Frontal cortex (tissue), 4 donors: ENCODE data around the gene GALNT18. TPM values are rescaled to one million over a fixed set of nuclear protein-coding genes. Genes with fewer than 3 reads are reported as not detected.
"Not testable (repeated sequence)": the region's sequence is repeated elsewhere in the genome, so short reads cannot be mapped to it uniquely, and the experiment has no call there.

Source experiments
- DNase-seq, 2 donors: peaks; one replicate each; pipeline ENCODE4 v3.0.0; 2012; ENCODE audit warnings: low spot score in 2 of 2
- FAIRE-seq: peaks from 2 replicates; lab custom pipeline; 2012; peaks lifted over from hg19 to GRCh38; lab: Jason Lieb, UNC
- total RNA-seq: library from RNA; depleted of rRNA; stranded (reverse); fragments of >200 nt; gene quantifications from one replicate; pipeline ENCODE4 v1.2.3, GENCODE V29; 2014
- donor health status: control.
- donor health status: control.
- donor health status: control.

Gene GALNT18
- total RNA-seq, 1 donor from 2014 or later, result 20.4 TPM

GRCh38 chr11:11380340-11380739, 241.5 kb downstream of the GALNT18 start:
- DNase-seq (no peak), FAIRE-seq (no peak)

GRCh38 chr11:11379661-11380060, 242.1 kb downstream of the GALNT18 start:
- no peak for DNase-seq
- no peak for FAIRE-seq

- no peak for DNase-seq
- FAIRE-seq, result no peak
Observed at GRCh38 chr11:11378184-11378940, 243.4 kb downstream of the GALNT18 start.

GRCh38 chr11:11374358-11375148, 247.3 kb downstream of the GALNT18 start:
- no peak for FAIRE-seq
- no peak for DNase-seq

- DNase-seq, result no peak
- FAIRE-seq, result no peak
Observed at GRCh38 chr11:11373934-11374333, 247.9 kb downstream of the GALNT18 start.

- no peak for DNase-seq
- no peak for FAIRE-seq
Observed at GRCh38 chr11:11372461-11372860, 249.3 kb downstream of the GALNT18 start.

- DNase-seq (no peak), FAIRE-seq (no peak)
Observed at GRCh38 chr11:11370962-11371303, 250.9 kb downstream of the GALNT18 start.

- no peak for DNase-seq
- FAIRE-seq, result no peak
Observed at GRCh38 chr11:11370255-11370961, 251.4 kb downstream of the GALNT18 start.

- no peak for DNase-seq
- no peak for FAIRE-seq
Observed at GRCh38 chr11:11366793-11367192, 255.0 kb downstream of the GALNT18 start.

GRCh38 chr11:11363674-11364073, 258.1 kb downstream of the GALNT18 start:
- DNase-seq, result no peak
- FAIRE-seq, result no peak

GRCh38 chr11:11359611-11360010, 262.2 kb downstream of the GALNT18 start:
- DNase-seq (no peak), FAIRE-seq (no peak)

- FAIRE-seq (no peak), DNase-seq (no peak)
Observed at GRCh38 chr11:11356842-11357241, 265.0 kb downstream of the GALNT18 start.

- FAIRE-seq, DNase-seq: not testable (repeated sequence)
Observed at GRCh38 chr11:11352878-11353277, 268.9 kb downstream of the GALNT18 start, which contains the start of gene CSNK2A3. CSNK2A3 (minus strand) TSS chr11:11353250; CDS start chr11:11353119, 131 bp downstream.

GRCh38 chr11:11351851-11352250, 270.0 kb downstream of the GALNT18 start:
- DNase-seq, FAIRE-seq: not testable (repeated sequence)

- no peak for FAIRE-seq
- no peak for DNase-seq
Observed at GRCh38 chr11:11351042-11351586, 270.7 kb downstream of the GALNT18 start.

GRCh38 chr11:11349870-11350337, 271.9 kb downstream of the GALNT18 start:
- DNase-seq, result peak in 1 of 2 donors; percentile 21
- no peak for FAIRE-seq

- DNase-seq (no peak), FAIRE-seq (no peak)
Observed at GRCh38 chr11:11349106-11349825, 272.5 kb downstream of the GALNT18 start.

GRCh38 chr11:11348303-11348702, 273.5 kb downstream of the GALNT18 start:
- FAIRE-seq (no peak), DNase-seq (no peak)

GRCh38 chr11:11347592-11347991, 274.2 kb downstream of the GALNT18 start:
- no peak for FAIRE-seq
- no peak for DNase-seq
